Stimulated activated CD8-positive, alpha-beta memory T cell treated with anti-CD3 and anti-CD28 coated beads, Interleukin-7, amount 100 ng/mL, for 24 hours (primary cell): Measurements from ENCODE around the gene C1orf146.
"Not testable (repeated sequence)": the region's sequence is repeated elsewhere in the genome, so short reads cannot be mapped to it uniquely, and the experiment has no call there.

ENCODE experiments used
- DNase-seq: peaks from one replicate; pipeline ENCODE4 v3.0.0-alpha.2; 2020; ENCODE audit warnings: low read depth

Gene C1orf146

GRCh38 chr1:92217721-92218120 is at the start of gene C1orf146:
TSS of gene C1orf146 (plus strand) at chr1:92217915. CDS start at chr1:92231421, 13,506 bp downstream.
- DNase-seq, result no peak

- no peak for DNase-seq
Measured at GRCh38 chr1:92168657-92169056, 49.1 kb upstream of the C1orf146 start.

GRCh38 chr1:92169214-92170005 is 48.3 kb upstream of the C1orf146 start:
- DNase-seq, result no peak

- DNase-seq, result no peak
Measured at GRCh38 chr1:92184632-92185031, 33.1 kb upstream of the C1orf146 start.

GRCh38 chr1:92186081-92186480 is 31.6 kb upstream of the C1orf146 start:
- DNase-seq, result no peak

- DNase-seq, result no peak
Measured at GRCh38 chr1:92188436-92189255, 29.1 kb upstream of the C1orf146 start.

GRCh38 chr1:92191726-92192125 is 26.0 kb upstream of the C1orf146 start:
- DNase-seq, result no peak

- no peak for DNase-seq
Measured at GRCh38 chr1:92192246-92192645, 25.5 kb upstream of the C1orf146 start.

GRCh38 chr1:92194511-92194910 is 23.2 kb upstream of the C1orf146 start:
- DNase-seq, result no peak

GRCh38 chr1:92201973-92202372 is 15.7 kb upstream of the C1orf146 start:
- no peak for DNase-seq

GRCh38 chr1:92203105-92203504 is 14.6 kb upstream of the C1orf146 start:
- no peak for DNase-seq

- no peak for DNase-seq
Measured at GRCh38 chr1:92210701-92211100, 7.0 kb upstream of the C1orf146 start.

GRCh38 chr1:92211166-92211565 is 6.5 kb upstream of the C1orf146 start:
- DNase-seq, result no peak

GRCh38 chr1:92218559-92218958 is 844 bp downstream of the C1orf146 start:
- DNase-seq, result no peak

GRCh38 chr1:92219028-92219427 is 1.3 kb downstream of the C1orf146 start:
- DNase-seq, result no peak

GRCh38 chr1:92228401-92228800 is 10.7 kb downstream of the C1orf146 start:
- DNase-seq, result no peak

GRCh38 chr1:92230736-92231135 is 13.0 kb downstream of the C1orf146 start:
- no peak for DNase-seq

GRCh38 chr1:92240034-92240433 is 22.3 kb downstream of the C1orf146 start:
- DNase-seq, result no peak

GRCh38 chr1:92244376-92244775 is 26.7 kb downstream of the C1orf146 start:
- DNase-seq, result no peak

GRCh38 chr1:92254714-92255113 is 37.0 kb downstream of the C1orf146 start:
- not testable (repeated sequence) for DNase-seq

GRCh38 chr1:92259350-92259749 is 41.6 kb downstream of the C1orf146 start:
- DNase-seq, result no peak

GRCh38 chr1:92262516-92262915 is 44.8 kb downstream of the C1orf146 start:
- DNase-seq, result no peak

GRCh38 chr1:92273039-92273438 is 55.3 kb downstream of the C1orf146 start:
- no peak for DNase-seq
